Peyer's patch (tissue), 4 donors: Measurements from ENCODE around the gene SIL1. TPM values are rescaled to one million over a fixed set of nuclear protein-coding genes. Genes with fewer than 3 reads are reported as not detected.

Experiments used
- DNase-seq, 3 donors: peaks; one replicate each; pipeline ENCODE4 v3.0.0-alpha.2; 2017 to 2019
- H3K27ac ChIP-seq, 4 donors: fragments of 200-600 bp; sonication (generic); one replicate each; pipeline ENCODE4 v1.5.1; 2016 to 2019
- H3K27me3 ChIP-seq, 2 donors: fragments of 200-600 bp; sonication (generic); one replicate each; pipeline ENCODE4 v1.5.1; 2019
- H3K36me3 ChIP-seq, 3 donors: fragments of 200-600 bp; sonication (generic); one replicate each; pipeline ENCODE4 v1.5.1; 2016 to 2019
- H3K4me1 ChIP-seq, 4 donors: fragments of 200-600 bp; sonication (generic); one replicate each; pipeline ENCODE4 v1.5.1; 2016 to 2019
- H3K4me3 ChIP-seq, 4 donors: fragments of 200-600 bp; sonication (generic); 1 replicate in 3 of 4; 2 replicates in 1 of 4; pipeline ENCODE4 v1.5.1; 2016 to 2019; ENCODE audit warnings: mild to moderate bottlenecking in 1 of 4
- H3K9me3 ChIP-seq, 4 donors: fragments of 200-600 bp; sonication (generic); one replicate each; pipeline ENCODE4 v1.5.1; 2016 to 2019; ENCODE audit warnings: mild to moderate bottlenecking in 1 of 4
- POLR2A ChIP-seq, 2 donors: fragments of 450-650 bp; IDR thresholded peaks; one replicate each; pipeline ENCODE4 v1.5.1; 2017; ENCODE audit warnings: antibody characterized with exemption in 2 of 2, mild to moderate bottlenecking in 2 of 2, moderate library complexity in 2 of 2
- total RNA-seq, 4 donors: library from RNA; depleted of rRNA; stranded (reverse); fragments of >200 nt; gene quantifications; one replicate each; pipeline ENCODE4 v1.1.0, GENCODE V29; 2016
- TF ChIP-seq, protein P1 (sequence below), 6 experiments: fragments of 450-650 bp in 4 of 6; fragments of 200-600 bp in 2 of 6; sonication (generic) in 1 of 6; IDR thresholded peaks; one replicate each; pipeline ENCODE4 v1.5.1; 2017 to 2019; ENCODE audit warnings: antibody characterized with exemption in 6 of 6, mild to moderate bottlenecking in 3 of 6, moderate library complexity in 1 of 6

The SIL1 gene
- total RNA-seq, 4 donors from 2014 or later, result 23.6 to 84.2 (median 39.2) TPM

DNA sequence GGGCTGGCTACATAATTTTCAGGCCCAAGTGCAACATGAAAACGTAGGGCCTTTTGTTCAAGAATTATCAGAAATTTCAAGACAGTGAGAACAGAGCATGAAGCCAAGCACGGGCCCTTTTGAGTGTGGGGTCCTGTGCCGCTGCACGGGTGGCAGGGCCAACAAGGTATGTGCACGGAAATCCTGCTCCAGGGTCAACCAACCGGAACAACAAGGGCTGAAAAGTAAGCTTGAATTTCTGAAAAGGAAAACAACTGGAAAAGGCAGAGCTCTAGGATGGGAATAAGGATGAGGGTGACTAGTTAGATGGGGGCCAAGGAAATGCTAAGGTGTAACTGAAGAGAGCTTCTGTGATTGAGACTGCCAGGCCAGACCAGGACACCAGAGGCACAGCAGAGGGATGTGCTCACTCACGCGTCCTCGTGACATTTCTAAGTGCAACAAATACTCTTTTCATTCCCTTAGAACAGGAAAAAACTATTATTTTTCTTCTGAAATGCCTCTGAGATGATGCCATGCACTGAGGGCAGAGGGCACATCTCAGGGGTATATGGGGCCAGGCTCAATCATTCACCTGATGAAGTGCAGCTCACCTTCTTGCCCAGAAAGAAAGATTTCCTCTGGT, 242.4 kb downstream of the SIL1 start:
- DNase-seq, result peak in 2 of 3 donors; percentile 3 to 7
- Histone ChIP-seq H3K27ac (peak overlapping the region in 1 of 4 donors; percentile 14), H3K4me1 (peaks cover 0 to 39% (median 9%) of the 10 kb centered on the region in 4 donors), H3K4me3 (no peak overlapping the region), H3K9me3 (no peaks in the 10 kb centered on the region), H3K27me3 (no peaks in the 10 kb centered on the region), H3K36me3 (no peaks in the 10 kb centered on the region)
- TF ChIP-seq, protein P1, sequence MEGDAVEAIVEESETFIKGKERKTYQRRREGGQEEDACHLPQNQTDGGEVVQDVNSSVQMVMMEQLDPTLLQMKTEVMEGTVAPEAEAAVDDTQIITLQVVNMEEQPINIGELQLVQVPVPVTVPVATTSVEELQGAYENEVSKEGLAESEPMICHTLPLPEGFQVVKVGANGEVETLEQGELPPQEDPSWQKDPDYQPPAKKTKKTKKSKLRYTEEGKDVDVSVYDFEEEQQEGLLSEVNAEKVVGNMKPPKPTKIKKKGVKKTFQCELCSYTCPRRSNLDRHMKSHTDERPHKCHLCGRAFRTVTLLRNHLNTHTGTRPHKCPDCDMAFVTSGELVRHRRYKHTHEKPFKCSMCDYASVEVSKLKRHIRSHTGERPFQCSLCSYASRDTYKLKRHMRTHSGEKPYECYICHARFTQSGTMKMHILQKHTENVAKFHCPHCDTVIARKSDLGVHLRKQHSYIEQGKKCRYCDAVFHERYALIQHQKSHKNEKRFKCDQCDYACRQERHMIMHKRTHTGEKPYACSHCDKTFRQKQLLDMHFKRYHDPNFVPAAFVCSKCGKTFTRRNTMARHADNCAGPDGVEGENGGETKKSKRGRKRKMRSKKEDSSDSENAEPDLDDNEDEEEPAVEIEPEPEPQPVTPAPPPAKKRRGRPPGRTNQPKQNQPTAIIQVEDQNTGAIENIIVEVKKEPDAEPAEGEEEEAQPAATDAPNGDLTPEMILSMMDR (IDR thresholded peaks at IDR 0.05), result no peak
- TF ChIP-seq POLR2A (IDR thresholded peaks at IDR 0.05), result no peak

DNA sequence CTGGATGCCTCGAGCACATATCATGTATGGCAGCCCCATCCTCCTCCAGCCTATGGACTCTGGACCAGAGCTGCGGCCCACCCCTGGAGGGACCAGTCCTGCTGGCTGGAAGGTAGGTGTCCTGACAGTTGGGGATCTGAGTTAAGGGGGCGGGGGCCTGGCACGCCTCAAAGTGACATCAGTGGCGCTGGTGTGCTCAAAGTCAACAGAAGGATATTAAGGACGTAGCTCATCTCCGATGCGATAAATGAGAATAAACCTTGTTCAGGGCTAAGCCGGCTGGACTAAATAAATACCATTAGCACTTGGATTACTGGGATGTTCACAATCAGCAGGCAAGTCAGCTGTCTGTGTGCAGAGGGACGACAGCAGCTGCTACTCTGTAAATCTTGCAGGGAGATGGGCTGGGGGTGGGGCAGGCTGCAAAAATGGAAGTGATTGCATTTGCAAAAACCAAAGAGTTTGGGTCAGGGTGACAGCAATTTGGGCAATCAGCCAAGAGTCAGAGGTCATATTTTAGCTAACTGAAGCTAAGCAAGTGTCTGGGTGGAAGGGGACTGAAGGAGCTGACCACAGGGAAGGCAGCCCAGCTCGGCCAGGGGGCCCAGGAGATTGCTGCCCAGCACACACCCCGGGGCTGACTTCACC, 243.0 kb downstream of the SIL1 start:
- H3K27ac ChIP-seq, result peak overlapping the region in 2 of 4 donors; percentile 13 to 14
- H3K9me3 ChIP-seq, result no peaks in the 10 kb centered on the region
- no peaks in the 10 kb centered on the region for H3K36me3 ChIP-seq
- no peak overlapping the region for H3K4me3 ChIP-seq
- peaks cover 0 to 39% (median 9%) of the 10 kb centered on the region in 4 donors for H3K4me1 ChIP-seq
- peak in 2 of 3 donors; percentile 52 to 65 for DNase-seq
- H3K27me3 ChIP-seq, result no peaks in the 10 kb centered on the region
- TF ChIP-seq, protein P1 (IDR thresholded peaks at IDR 0.05), result no peak
- no peak for TF ChIP-seq POLR2A (IDR thresholded peaks at IDR 0.05)

DNA sequence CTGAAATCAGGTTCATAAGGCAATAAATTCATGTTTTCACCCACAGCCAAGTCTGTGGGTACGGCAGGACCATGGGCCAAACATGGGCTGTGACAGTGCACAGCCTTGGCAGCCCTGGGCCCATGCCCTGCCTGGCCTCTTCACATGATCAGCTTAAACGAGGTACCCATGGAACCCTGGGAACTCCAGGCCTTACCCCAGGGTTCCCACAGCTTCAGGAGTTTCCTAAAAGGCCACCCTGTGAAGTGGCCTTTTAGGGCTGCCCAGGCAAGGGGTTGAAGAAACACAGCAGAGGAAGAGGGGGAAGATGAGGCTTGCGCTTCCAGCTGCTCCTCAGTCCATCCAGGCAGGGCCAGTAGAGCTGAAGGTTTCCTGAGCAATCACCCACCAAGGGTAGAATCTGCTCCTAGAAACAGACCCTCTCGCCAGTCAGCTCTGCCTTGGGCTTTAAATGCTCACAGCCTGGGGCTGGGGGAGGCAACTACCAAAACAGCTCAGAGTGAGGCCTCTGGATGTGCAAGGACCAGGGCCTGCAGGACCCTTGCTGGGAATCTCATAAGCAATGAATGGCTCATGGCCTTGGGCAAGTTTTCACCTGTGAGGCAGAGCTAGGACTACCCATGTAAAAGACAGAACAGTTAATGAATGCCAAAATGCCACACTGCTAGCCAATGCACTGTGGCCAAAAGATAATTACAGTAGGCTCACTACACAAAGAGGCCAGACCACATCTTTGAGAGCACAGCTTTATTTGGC, 243.7 kb downstream of the SIL1 start:
- Histone ChIP-seq H3K4me1 (peaks cover 0 to 39% (median 9%) of the 10 kb centered on the region in 4 donors), H3K27ac (peak overlapping the region in 2 of 4 donors; percentile 14 to 30), H3K27me3 (no peaks in the 10 kb centered on the region), H3K9me3 (no peaks in the 10 kb centered on the region), H3K4me3 (no peak overlapping the region), H3K36me3 (no peaks in the 10 kb centered on the region)
- DNase-seq, result peak in 2 of 3 donors; percentile 33 to 37
- no peak for TF ChIP-seq POLR2A (IDR thresholded peaks at IDR 0.05)
- TF ChIP-seq, protein P1 (IDR thresholded peaks at IDR 0.05), result no peak

DNA sequence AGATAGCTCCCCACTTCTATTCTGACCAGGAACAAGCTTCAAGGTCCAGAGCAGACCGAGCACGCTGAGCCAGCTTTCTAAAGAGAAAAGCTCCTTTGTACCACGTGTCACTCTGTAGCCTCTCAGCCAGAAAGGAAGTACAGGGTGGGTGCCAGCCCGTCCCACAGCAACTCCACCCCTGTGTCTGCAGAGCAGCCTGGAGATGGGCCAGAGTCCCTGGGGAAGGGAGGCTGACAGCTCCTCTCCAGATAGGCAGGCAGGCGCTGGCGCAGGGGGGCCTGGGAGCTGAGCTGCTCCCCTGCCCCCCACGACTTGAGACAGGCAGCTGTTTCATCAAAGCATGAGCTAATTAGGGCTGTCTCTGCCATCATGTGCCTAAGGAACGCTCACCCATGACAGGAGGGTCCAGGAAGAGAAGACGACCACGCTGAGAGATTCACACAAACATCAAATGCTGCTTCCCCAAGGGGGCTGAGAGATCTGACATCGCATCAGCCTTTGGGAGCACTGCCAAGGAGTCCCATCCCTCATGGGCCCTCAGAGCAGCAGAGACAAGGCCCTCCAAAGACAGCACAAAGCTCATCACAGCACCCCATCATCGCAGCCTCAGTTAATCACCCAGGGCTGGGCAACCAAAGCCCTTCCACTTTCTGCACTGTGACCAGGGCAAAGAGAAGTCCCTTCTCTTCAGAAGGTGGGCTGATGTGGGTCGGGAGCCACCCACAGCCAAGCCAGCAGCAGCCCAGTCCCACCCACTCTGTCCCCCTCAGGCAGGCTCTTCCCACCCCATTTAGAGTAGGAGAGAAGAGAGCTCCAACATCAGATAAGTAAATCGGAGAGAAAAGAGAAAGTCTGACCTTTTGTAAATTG, 244.5 kb downstream of the SIL1 start:
- DNase-seq, result peak; percentile 40 to 79 (median 77)
- no peak overlapping the region for H3K4me3 ChIP-seq
- H3K27ac ChIP-seq, result peak overlapping the region in 3 of 4 donors; percentile 10 to 44 (median 30)
- no peaks in the 10 kb centered on the region for H3K27me3 ChIP-seq
- H3K9me3 ChIP-seq, result no peaks in the 10 kb centered on the region
- TF ChIP-seq, protein P1 (IDR thresholded peaks at IDR 0.05), result no peak
- no peak for TF ChIP-seq POLR2A (IDR thresholded peaks at IDR 0.05)
- peaks cover 0 to 39% (median 9%) of the 10 kb centered on the region in 4 donors for H3K4me1 ChIP-seq
- no peaks in the 10 kb centered on the region for H3K36me3 ChIP-seq

- H3K9me3 ChIP-seq, result no peaks in the 10 kb centered on the region
- no peaks in the 10 kb centered on the region for H3K36me3 ChIP-seq
- no peak for DNase-seq
- H3K27me3 ChIP-seq, result no peaks in the 10 kb centered on the region
- no peak for TF ChIP-seq POLR2A (IDR thresholded peaks at IDR 0.05)
- TF ChIP-seq, protein P1 (IDR thresholded peaks at IDR 0.05), result no peak
- peak overlapping the region in 2 of 4 donors; percentile 30 to 44 for H3K27ac ChIP-seq
- H3K4me3 ChIP-seq, result no peak overlapping the region
- peaks cover 0 to 39% (median 9%) of the 10 kb centered on the region in 4 donors for H3K4me1 ChIP-seq
Observed at GRCh38 chr5:138952962-138953361, 245.2 kb downstream of the SIL1 start.
